ENCODE data around the gene IGFALS. TPM values are rescaled to one million over a fixed set of nuclear protein-coding genes. Genes with fewer than 3 reads are reported as not detected.

IGFALS gene
- total and polyA plus RNA-seq, 2 of the 4 experiments (the other 2 are of a cell fraction) = not detected

DNA sequence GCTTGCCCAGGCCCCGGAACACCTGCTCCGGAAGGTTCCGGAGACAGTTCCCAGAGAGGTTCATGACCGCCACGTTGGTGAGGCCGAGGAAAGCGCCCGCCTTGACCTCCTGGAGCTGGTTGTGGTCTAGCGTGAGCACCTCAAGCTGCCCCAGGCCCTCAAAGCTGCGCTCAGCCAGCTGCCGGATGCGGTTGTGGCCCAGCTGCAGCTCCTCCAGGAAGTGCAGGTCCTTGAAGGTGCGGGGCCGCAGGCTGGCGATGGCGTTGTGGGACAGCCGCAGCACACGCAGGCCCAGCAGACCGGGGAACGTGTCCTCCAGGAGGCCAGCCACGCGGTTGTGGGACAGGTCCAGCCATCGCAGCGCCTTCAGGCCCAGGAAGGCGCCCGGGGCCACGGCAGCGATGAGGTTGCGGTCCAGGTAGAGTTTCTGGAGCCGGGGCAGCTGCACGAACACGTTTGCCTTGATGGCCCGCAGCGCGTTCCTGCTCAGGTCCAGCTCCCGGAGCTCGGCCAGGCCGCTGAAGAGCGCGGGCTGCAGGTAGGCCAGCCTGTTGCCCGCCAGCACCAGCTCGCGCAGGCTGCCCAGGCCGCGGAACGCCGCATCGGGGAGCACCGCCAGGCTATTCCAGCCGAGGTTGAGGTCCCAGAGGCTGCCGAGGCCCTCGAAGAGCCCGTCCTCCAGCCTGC, 2.1 kb downstream of the IGFALS start:
- DNase-seq (no peak), ATAC-seq (ENCODE audit: low read depth) (no peak)
- ChIA-PET POLR2A (ENCODE audit: unreplicated experiment) (no interaction called here), CTCF (no interaction called here)
- H4K5ac ChIP-seq (ENCODE audit: low read depth, low read length) = no peak overlapping the region
- no peaks in the 10 kb centered on the region for H3K4me1 ChIP-seq (ENCODE audit: control insufficient read depth, insufficient read depth, low read length)
- H2AK9ac ChIP-seq (replicated peaks; ENCODE audit: low read depth, low read length, poor library complexity) = no peak overlapping the region
- H3K23ac ChIP-seq (ENCODE audit: low read depth, low read length) = no peak overlapping the region
- H3K9ac ChIP-seq (ENCODE audit: low read depth, low read length) = no peak overlapping the region
- no peak overlapping the region for H2AK5ac ChIP-seq (ENCODE audit: low read depth, low read length)
- no peak overlapping the region for H3K4me2 ChIP-seq (ENCODE audit: low read depth, low read length)
- H3K79me1 ChIP-seq (ENCODE audit: low read depth in 1 of 2, low read length in 2 of 2) = peaks cover 0 to 11% of the 10 kb centered on the region in 2 experiments; a peak in 1 of 4 replicates
- 98% methylated on average over 35 of the region's 53 CpGs; no CpG with 5 or more reads in 1 of the 2 experiments for WGBS, 2 experiments (ENCODE audit: extremely low coverage in 2 of 2, insufficient read length in 1 of 2)
- H4K8ac ChIP-seq (ENCODE audit: low read depth in 2 of 2, low read length in 2 of 2) = no peak overlapping the region
- in situ Hi-C loops (cut with MboI; ENCODE audit: low sequenced_read_pairs) (no loop called here), intact Hi-C loops (cut with micrococcal nuclease) (no loop called here), dilution Hi-C loops (cut with HindIII; ENCODE audit: low sequenced_read_pairs, unreplicated experiment) (no loop called here)
- BruUV-seq (replicated peaks) = no TSS peak
- 0 out of 2 replicates have a peak, but pooled peaks cover 2% of the 10 kb centered on the region for H3K9me1 ChIP-seq (ENCODE audit: insufficient read depth, low read length)
- H3K4me3 ChIP-seq (ENCODE audit: insufficient read depth, low read depth, low read length) = no peak overlapping the region
- no peaks in the 10 kb centered on the region for H3K27me3 ChIP-seq (ENCODE audit: control insufficient read depth, insufficient read depth, low read length)
- no peak overlapping the region for H2BK20ac ChIP-seq (ENCODE audit: low read depth, low read length)
- peaks cover 31% of the 10 kb centered on the region for H3K36me3 ChIP-seq (ENCODE audit: control insufficient read depth, insufficient read depth, low read length)
- H2BK15ac ChIP-seq (ENCODE audit: low read depth, low read length) = no peak overlapping the region
- no peak overlapping the region for H3K4ac ChIP-seq (ENCODE audit: low read depth, low read length)
- H2BK120ac ChIP-seq (ENCODE audit: low read depth, low read length) = no peak overlapping the region
- no peak overlapping the region for H3K18ac ChIP-seq (ENCODE audit: low read depth, low read length)
- peaks cover 13% of the 10 kb centered on the region for H4K20me1 ChIP-seq (ENCODE audit: insufficient read depth, low read length)
- no peaks in the 10 kb centered on the region for H3K9me3 ChIP-seq (ENCODE audit: control insufficient read depth, insufficient read depth, low read length)
- no peak overlapping the region for H2BK5ac ChIP-seq (ENCODE audit: low read depth, low read length, poor library complexity, severe bottlenecking)
- no peak overlapping the region for H3K56ac ChIP-seq (ENCODE audit: extremely low read depth, insufficient read depth, low read length)
- H3K14ac ChIP-seq (replicated peaks; ENCODE audit: low read depth, low read length) = no peak overlapping the region
- H3K27ac ChIP-seq (ENCODE audit: insufficient read depth, low read length) = no peak overlapping the region
- no peak overlapping the region for H2AFZ ChIP-seq (replicated peaks; ENCODE audit: low read length, poor library complexity)
- no peak overlapping the region for H4K91ac ChIP-seq (ENCODE audit: insufficient read depth, low read depth, low read length)
- TF ChIP-seq POLR2A (IDR thresholded peaks at IDR 0.05; ENCODE audit: low read depth, low read length) = no peak
- TF ChIP-seq RFX5 (IDR thresholded peaks at IDR 0.05; ENCODE audit: low read depth, low read length) = no peak
- TF ChIP-seq MXI1 (IDR thresholded peaks at IDR 0.05; ENCODE audit: borderline replicate concordance, low read depth, low read length) = no peak
- TF ChIP-seq BHLHE40 (IDR thresholded peaks at IDR 0.05; ENCODE audit: low read depth, low read length) = no peak
- no peak for TF ChIP-seq MAFK (IDR thresholded peaks at IDR 0.05; ENCODE audit: low read depth, low read length)
- no peak for TF ChIP-seq RAD21 (IDR thresholded peaks at IDR 0.05; ENCODE audit: low read length)
- TF ChIP-seq, protein P1, sequence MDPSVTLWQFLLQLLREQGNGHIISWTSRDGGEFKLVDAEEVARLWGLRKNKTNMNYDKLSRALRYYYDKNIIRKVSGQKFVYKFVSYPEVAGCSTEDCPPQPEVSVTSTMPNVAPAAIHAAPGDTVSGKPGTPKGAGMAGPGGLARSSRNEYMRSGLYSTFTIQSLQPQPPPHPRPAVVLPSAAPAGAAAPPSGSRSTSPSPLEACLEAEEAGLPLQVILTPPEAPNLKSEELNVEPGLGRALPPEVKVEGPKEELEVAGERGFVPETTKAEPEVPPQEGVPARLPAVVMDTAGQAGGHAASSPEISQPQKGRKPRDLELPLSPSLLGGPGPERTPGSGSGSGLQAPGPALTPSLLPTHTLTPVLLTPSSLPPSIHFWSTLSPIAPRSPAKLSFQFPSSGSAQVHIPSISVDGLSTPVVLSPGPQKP (IDR thresholded peaks at IDR 0.05; ENCODE audit: borderline replicate concordance, low read depth, low read length) = no peak
- TF ChIP-seq, protein P2, sequence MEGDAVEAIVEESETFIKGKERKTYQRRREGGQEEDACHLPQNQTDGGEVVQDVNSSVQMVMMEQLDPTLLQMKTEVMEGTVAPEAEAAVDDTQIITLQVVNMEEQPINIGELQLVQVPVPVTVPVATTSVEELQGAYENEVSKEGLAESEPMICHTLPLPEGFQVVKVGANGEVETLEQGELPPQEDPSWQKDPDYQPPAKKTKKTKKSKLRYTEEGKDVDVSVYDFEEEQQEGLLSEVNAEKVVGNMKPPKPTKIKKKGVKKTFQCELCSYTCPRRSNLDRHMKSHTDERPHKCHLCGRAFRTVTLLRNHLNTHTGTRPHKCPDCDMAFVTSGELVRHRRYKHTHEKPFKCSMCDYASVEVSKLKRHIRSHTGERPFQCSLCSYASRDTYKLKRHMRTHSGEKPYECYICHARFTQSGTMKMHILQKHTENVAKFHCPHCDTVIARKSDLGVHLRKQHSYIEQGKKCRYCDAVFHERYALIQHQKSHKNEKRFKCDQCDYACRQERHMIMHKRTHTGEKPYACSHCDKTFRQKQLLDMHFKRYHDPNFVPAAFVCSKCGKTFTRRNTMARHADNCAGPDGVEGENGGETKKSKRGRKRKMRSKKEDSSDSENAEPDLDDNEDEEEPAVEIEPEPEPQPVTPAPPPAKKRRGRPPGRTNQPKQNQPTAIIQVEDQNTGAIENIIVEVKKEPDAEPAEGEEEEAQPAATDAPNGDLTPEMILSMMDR (conservative IDR thresholded peaks at IDR 0.05; ENCODE audit: low read depth, low read length) = no peak
- TF ChIP-seq SMC3 (IDR thresholded peaks at IDR 0.05; ENCODE audit: low read depth, low read length) = no peak
- TF ChIP-seq NFE2L2 (IDR thresholded peaks at IDR 0.05; ENCODE audit: low read depth, low read length) = no peak
- no peak for TF ChIP-seq MAZ (IDR thresholded peaks at IDR 0.05; ENCODE audit: borderline replicate concordance, low read depth, low read length)
- TF ChIP-seq, protein P3, sequence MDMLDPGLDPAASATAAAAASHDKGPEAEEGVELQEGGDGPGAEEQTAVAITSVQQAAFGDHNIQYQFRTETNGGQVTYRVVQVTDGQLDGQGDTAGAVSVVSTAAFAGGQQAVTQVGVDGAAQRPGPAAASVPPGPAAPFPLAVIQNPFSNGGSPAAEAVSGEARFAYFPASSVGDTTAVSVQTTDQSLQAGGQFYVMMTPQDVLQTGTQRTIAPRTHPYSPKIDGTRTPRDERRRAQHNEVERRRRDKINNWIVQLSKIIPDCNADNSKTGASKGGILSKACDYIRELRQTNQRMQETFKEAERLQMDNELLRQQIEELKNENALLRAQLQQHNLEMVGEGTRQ (IDR thresholded peaks at IDR 0.05; ENCODE audit: low read depth, low read length) = no peak
- TF ChIP-seq CHD1 (IDR thresholded peaks at IDR 0.05; ENCODE audit: low read depth, low read length) = no peak
